NCI-H446 treated with DMSO at 0.1 percent for 48 hours (cell line): ENCODE results near the gene ST8SIA2.
"Not testable (repeated sequence)": the region's sequence is repeated elsewhere in the genome, so short reads cannot be mapped to it uniquely, and the experiment has no call there.

Source experiments
- DNase-seq: peaks from one replicate; lab custom pipeline; 2025; lab: John Stamatoyannopoulos, UW

Gene ST8SIA2

GRCh38 chr15:92443381-92443780 is 49.7 kb downstream of the ST8SIA2 start:
- no peak for DNase-seq

GRCh38 chr15:92444631-92445030 is 51.0 kb downstream of the ST8SIA2 start:
- DNase-seq: no peak

DNA sequence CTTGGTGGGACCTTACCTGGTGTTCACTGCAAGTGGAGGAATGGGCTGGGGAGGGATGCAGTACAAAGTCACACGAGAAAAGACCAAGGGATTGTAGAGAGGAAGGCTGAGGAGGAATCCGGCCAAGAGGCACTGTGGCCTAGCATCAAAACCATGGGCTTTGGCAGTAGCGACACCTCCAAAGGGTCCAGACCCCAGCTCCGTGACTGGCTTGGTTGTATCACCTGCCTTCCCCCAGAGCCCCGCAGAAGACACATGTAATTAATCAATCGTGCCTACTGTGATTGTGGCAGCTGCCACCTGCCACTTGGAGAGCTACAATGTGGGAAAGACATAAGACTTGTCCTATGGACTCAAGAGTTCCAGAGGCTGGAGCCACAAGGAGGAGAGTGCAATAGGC is 54.7 kb downstream of the ST8SIA2 start:
- DNase-seq: no peak

DNA sequence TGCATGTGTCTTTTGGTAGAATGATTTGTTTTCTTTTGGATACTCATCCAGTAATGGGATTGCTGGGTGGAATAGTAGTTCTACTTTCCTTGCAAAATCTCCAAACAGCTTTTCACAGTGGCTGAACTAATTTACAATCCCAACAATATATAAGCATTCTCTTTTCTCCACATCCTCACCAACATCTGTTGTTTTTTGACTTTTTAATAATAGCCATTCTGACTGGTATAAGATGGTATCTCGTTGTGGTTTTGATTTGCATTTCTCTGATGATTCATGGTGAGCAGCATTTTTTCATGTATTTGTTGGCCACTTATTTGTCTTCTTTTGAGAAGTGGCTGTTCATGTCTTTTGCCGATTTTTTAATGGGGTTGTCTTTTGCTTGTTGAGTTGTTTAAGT is 55.8 kb downstream of the ST8SIA2 start:
- DNase-seq: no peak

DNA sequence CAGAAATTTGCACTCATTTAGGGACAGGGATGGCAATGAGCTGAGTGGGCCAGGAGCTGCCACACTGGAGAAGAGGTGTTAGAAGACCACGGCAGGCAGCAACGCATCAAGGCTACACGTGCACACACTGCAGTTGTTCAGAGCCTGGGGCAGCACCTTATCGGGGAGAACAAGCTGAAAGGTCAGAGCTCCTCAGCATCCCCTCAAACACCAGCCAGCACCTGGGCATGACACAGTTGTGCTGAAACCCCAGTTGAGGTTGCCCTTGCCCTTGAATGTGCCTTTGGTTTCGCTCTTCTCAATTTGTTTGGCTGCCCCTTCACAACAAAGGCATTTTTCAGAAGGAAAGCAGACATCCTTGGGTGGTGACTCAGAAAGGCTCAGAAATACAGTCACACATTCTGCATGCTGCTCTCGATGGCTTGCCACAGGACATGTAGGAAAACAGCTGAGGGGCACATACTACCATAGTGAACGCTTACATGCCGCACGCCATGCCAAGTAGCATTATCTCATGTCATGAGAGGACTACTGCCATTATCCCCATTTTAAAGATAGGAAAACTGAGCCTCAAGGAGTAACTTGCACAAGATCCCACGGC is 57.6 kb downstream of the ST8SIA2 start:
- DNase-seq: no peak

DNA sequence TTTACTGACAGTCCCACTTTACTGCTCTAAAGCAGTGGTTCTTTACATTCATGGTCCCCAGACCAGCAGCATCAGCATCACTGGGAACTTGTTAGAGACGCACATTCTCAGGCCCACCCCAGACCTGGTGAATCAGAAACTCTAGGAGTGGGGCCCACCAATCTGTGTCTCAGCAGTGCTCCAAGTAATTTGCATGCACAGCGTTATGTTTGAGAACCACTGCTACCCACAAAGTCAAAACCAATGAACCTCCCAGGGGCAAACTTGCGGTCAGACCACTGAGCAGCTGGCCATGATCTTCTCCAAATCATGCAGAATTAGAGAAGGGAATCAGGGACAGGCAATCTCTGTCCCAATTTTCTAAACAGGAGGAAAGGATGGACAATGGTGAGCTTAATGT is 58.5 kb downstream of the ST8SIA2 start:
- DNase-seq: no peak

DNA sequence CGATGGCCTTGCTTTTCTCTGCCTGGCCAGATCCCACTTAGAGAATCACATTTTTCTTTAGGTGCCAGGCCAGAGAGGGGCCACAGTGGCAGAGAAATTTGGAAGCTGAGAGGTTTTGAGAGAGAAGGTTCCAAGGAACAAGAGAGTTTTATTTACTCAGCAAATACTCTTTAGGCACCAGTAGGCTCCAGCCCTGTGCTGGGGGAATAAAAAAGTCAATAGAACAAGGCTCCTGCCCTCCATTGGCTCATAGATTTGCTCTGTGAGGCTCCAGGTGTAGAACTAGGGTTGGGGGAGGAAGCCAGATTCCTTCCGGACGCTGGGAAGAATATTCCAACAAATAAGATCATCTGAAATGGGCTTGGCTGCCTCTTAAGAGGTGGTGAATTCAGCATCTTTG is 59.9 kb downstream of the ST8SIA2 start:
- DNase-seq: no peak

GRCh38 chr15:92454555-92455105 is 60.9 kb downstream of the ST8SIA2 start:
- DNase-seq: peak; percentile 26

- no peak for DNase-seq
Observed at GRCh38 chr15:92455271-92455670, 61.6 kb downstream of the ST8SIA2 start.

DNA sequence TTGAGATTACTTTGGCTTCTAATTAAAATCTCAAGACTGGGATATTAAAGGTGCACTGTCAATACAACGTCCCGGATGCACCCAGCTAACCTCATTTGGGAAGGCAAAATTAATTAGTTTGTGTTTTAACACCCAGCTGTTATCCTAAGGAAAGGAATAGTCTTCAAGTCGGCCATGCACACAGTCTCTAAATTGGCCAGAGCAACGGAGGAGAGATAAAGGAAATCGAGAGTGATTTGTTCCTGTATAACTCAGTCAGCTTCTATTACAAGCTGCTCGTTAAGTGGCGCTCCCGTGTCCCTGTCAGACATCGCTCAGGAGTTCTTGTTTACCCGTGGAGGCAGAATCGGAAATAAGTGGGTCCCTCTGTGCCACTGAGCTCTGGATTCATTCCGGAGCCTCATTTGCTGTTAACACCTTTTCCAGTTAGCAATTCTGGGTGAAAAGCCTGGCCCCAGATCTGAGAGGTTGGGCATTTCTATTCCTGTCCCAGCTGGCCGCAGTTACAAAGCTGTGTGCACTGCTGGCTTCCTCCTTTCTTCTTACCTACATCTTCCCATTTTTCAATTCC is 63.9 kb downstream of the ST8SIA2 start:
- no peak for DNase-seq

GRCh38 chr15:92460023-92460422 is 66.3 kb downstream of the ST8SIA2 start:
- no peak for DNase-seq

GRCh38 chr15:92462424-92463125 is 68.9 kb downstream of the ST8SIA2 start:
- DNase-seq: no peak

DNA sequence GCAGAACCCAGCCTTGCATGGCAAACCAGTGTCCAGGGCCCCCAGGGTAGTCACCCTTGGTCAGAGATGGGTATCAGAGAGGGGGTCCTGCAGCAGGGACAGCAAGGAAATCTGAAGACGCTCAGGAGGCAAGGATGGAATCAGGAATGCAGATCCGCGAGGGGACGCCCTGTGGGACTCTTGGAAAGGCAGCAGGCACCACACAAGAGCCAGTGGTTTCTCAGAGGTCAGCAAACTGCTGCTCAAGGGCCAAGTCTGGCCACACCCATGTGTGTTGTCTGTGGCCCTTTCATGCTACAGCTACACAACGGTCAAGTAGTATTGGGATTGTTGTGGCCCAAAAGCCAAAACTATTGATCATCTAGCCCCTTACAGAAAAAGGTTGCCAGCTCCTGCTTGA is 69.7 kb downstream of the ST8SIA2 start:
- no peak for DNase-seq

- DNase-seq: no peak
Observed at GRCh38 chr15:92463826-92464225, 70.1 kb downstream of the ST8SIA2 start.

DNA sequence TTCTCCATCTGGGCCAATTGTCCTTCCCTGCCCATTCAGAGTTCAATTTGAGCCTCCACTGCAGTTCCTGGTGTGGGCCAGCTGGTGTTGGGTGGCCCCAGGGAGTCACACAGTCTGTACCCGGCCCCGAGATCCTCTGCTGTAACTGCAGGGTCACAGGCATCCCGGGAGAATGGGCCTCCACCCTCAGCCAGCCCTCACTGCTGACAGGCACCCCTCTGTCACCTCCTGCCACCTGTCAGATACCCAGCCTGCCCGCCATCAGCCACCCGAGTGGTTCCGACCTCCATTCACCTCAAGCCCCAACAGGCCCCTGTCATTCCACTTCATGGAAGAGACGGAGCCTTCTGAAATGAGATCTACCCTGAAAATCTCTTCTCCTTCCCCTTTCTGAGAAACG is 73.2 kb downstream of the ST8SIA2 start:
- no peak for DNase-seq

- DNase-seq: no peak
Observed at GRCh38 chr15:92467245-92467644, 73.6 kb downstream of the ST8SIA2 start.

DNA sequence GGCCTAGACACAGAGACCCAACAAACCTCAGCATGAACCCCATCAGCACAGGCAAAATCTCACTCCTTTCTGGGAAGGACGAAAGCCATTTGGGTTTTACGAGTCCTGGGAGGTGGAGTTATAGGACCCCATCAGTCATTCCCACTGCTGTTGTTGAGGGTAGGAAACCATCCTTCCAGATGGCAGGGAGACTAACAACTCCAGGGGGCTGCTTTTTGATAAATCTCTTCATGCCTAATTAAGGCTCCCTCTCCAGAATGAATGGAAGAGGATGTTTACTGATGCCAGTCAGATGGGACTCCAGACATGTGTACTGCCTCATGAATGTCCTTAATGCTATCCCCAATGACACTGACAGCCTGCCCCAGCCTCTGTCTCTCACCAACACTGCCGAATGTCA is 75.3 kb downstream of the ST8SIA2 start:
- peak; percentile 26 for DNase-seq

- DNase-seq: no peak
Observed at GRCh38 chr15:92471288-92471687, 77.6 kb downstream of the ST8SIA2 start.

- DNase-seq: no peak
Observed at GRCh38 chr15:92473756-92474155, 80.1 kb downstream of the ST8SIA2 start.

- DNase-seq: not testable (repeated sequence)
Observed at GRCh38 chr15:92479730-92480129, 86.0 kb downstream of the ST8SIA2 start.

DNA sequence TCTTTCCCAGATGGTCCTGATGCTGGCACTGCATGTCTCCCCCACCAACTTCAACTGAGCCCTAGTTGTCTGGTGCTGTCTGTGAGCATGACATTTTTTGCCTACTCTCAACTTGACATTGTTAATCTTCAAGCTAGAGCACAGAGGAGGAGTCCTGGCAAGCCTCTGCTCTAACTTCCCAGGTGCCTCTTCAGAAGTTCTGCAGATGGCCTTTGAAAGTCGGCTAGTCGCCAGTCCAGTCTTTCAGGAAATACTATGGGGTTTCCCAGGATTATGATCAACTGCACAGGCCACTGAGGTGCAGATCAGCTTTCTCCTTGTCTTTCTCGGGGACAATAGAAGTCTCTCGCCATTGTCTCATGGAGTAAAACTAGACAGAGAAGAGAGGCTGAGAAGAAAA is 86.7 kb downstream of the ST8SIA2 start:
- DNase-seq: no peak

- DNase-seq: no peak
Observed at GRCh38 chr15:92485441-92485840, 91.8 kb downstream of the ST8SIA2 start.

- peak; percentile 80 for DNase-seq
Observed at GRCh38 chr15:92492551-92493115, 99.0 kb downstream of the ST8SIA2 start.
